SU-DHL-6 (cell line): ENCODE measurements around the gene DIO1.

Experiments used
- EZH2phosphoT487 ChIP-seq: fragments of 200-600 bp; sonication (generic), shearing (Covaris generic); conservative IDR thresholded peaks from 2 replicates; pipeline ENCODE4 v1.6.1; 2018; ENCODE audit warnings: mild to moderate bottlenecking, antibody characterized with exemption, low read length, moderate library complexity, mixed read lengths
- TF ChIP-seq, protein P1 (sequence below): fragments of 200-600 bp; sonication (generic); IDR thresholded peaks from one replicate; pipeline ENCODE4 v1.5.1; 2017; ENCODE audit warnings: antibody characterized with exemption, mild to moderate bottlenecking, low read length, moderate library complexity; ENCODE audit not compliant: insufficient read depth, poor library complexity, severe bottlenecking

DNA sequence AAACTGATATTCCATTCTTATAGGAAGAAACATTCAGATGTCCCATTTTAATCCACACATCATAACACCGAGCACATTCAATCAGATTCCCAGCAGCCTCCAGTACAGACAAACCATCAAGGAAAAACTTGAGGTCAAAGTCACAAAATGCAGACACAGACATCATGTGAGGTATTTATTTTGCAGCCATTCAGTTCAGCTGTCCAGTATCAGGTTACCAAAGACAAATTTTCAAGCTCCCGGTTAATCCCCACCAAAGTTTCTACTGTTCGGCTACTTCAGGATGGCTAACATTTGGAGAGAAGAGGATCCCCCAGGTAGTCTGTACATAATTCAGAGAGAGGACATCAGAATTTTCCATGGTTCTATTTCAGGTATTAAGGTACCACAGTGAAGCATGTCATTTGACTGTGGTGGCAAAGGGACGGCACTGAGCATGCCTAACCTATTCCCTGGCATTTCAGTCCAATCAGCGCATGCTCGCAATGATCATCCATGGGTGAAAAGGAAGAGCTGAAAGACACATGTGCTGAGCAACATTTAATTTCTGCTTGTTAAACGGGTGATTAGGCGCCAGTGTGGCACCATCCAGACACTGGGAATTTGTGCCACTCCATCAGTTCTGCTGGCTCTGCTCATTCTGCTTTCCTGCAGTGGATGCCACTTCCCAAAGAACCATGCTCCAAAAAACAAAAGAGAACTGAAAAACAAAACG lies 42.3 kb upstream of the DIO1 start:
- TF ChIP-seq, protein P1, sequence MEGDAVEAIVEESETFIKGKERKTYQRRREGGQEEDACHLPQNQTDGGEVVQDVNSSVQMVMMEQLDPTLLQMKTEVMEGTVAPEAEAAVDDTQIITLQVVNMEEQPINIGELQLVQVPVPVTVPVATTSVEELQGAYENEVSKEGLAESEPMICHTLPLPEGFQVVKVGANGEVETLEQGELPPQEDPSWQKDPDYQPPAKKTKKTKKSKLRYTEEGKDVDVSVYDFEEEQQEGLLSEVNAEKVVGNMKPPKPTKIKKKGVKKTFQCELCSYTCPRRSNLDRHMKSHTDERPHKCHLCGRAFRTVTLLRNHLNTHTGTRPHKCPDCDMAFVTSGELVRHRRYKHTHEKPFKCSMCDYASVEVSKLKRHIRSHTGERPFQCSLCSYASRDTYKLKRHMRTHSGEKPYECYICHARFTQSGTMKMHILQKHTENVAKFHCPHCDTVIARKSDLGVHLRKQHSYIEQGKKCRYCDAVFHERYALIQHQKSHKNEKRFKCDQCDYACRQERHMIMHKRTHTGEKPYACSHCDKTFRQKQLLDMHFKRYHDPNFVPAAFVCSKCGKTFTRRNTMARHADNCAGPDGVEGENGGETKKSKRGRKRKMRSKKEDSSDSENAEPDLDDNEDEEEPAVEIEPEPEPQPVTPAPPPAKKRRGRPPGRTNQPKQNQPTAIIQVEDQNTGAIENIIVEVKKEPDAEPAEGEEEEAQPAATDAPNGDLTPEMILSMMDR = no peak
- no peak for TF ChIP-seq EZH2phosphoT487
